Heart left ventricle (tissue), 16 donors: ENCODE results near the gene TNFRSF13B. TPM values are rescaled to one million over a fixed set of nuclear protein-coding genes. Genes with fewer than 3 reads are reported as not detected.

Experiments used
- ATAC-seq, 4 donors: fragments of 200-7000 bp; cut with Tn5 transposase; one replicate each; pipeline ENCODE4 v1.9.1; 2020 to 2022; ENCODE audit warnings: moderate library complexity in 4 of 4, mild to moderate bottlenecking in 3 of 4, moderate number of reproducible peaks in 1 of 4
- DNase-seq, 5 donors: peaks; one replicate each; pipeline ENCODE4 v3.0.0-alpha.2; 2020
- H3K27ac ChIP-seq, 12 donors: fragments of 200-600 bp; sonication (generic) in 4 of 12; one replicate each; pipeline versions ENCODE4 v1.5.0 to v1.8.0; 2016 to 2022; ENCODE audit warnings: mild to moderate bottlenecking in 2 of 12
- H3K27me3 ChIP-seq, 9 donors: fragments of 200-600 bp; sonication (generic) in 2 of 9; one replicate each; pipeline versions ENCODE4 v1.5.1 to v1.8.0; 2016 to 2022; ENCODE audit warnings: mild to moderate bottlenecking in 3 of 9
- H3K36me3 ChIP-seq, 9 donors: fragments of 200-600 bp; sonication (generic) in 2 of 9; one replicate each; pipeline versions ENCODE4 v1.5.0 to v1.8.0; 2018 to 2022; ENCODE audit warnings: mild to moderate bottlenecking in 2 of 9
- H3K4me1 ChIP-seq, 12 donors: fragments of 200-600 bp; sonication (generic) in 4 of 12; one replicate each; pipeline versions ENCODE4 v1.5.0 to v1.8.0; 2016 to 2022; ENCODE audit warnings: mild to moderate bottlenecking in 3 of 12
- H3K4me3 ChIP-seq, 12 donors: fragments of 200-600 bp; sonication (generic) in 4 of 12; one replicate each; pipeline versions ENCODE4 v1.5.0 to v1.8.0; 2017 to 2022; ENCODE audit warnings: mild to moderate bottlenecking in 9 of 12, moderate library complexity in 4 of 12
- H3K9me3 ChIP-seq, 12 donors: fragments of 200-600 bp; sonication (generic) in 4 of 12; one replicate each; pipeline versions ENCODE4 v1.5.0 to v1.8.0; 2016 to 2022; ENCODE audit warnings: mild to moderate bottlenecking in 1 of 12
- CTCF ChIP-seq, 12 donors: fragments of 200-600 bp; sonication (generic) in 4 of 12; IDR thresholded peaks; one replicate each; pipeline versions ENCODE4 v1.5.0 to v1.8.0; 2018 to 2022; ENCODE audit warnings: antibody characterized with exemption in 12 of 12, mild to moderate bottlenecking in 5 of 12
- POLR2A ChIP-seq, 2 donors: fragments of 450-650 bp; IDR thresholded peaks; one replicate each; pipeline ENCODE4 v1.6.1; 2017; ENCODE audit warnings: antibody characterized with exemption in 2 of 2, mild to moderate bottlenecking in 2 of 2, moderate library complexity in 2 of 2
- WGBS, 4 donors: extraction: QIAGEN DNeasy Blood & Tissue Kit in 2 of 4; methylation state at CpG; one replicate each; pipeline versions ENCODE4 v1.1.5 to v1.1.7; 2013 to 2018; 5-methylcytosine and 5-hydroxymethylcytosine counted together
- intact Hi-C, 10 donors: fragments of 100-400 bp; cut with DNase I; formaldehyde crosslinking; loops; one replicate each; pipeline versions ENCODE4 v1.11.1 to v1.14.2; 2022
- polyA plus RNA-seq, 2 donors: library from polyadenylated mRNA; stranded (reverse); fragments of 200-250 nt; gene quantifications; one replicate each; pipeline ENCODE4 v1.2.3, GENCODE V29; 2013
- total RNA-seq, 9 donors: library from RNA; depleted of rRNA in 2 of 9; stranded (reverse); fragments of >200 nt in 2 of 9; fragmentation: NEBNext Ultra II Directional in 3 of 9; extraction: Animal tissue kit (Norgen Biotek cat#: 25700) in 3 of 9; gene quantifications; one replicate each; pipeline versions ENCODE4 v1.1.0 to v1.2.4, GENCODE V29; 2016 to 2023
- donor health status: ischemic (EF 13 %, LVEDD 7.1; RV severe dilation, severe dysfunction).
- donor health status: healthy with polysubstance abuse.
- donor health status: DM: no; HTN: yes; CAD: no.
- donor health status: DM: no; HTN: no; CAD: no.
- donor health status: ischemic (EF 25% LVEDD 6.9; RV normal size, moderate dysfunction).
- donor health status: ischemic (EF 25% LVEDD 5.7; RV mildly dilated, moderate dysfunction).
- donor health status: healthy.
- donor health status: DM: yes; HTN: yes; CAD: no.
- donor health status: ischemic (EF 35%, LVEDD 5.7; RV mildly dilated, moderate dysfunction).
- donor health status: nonischemic (EF 11% LVEDD 7.7; RV severe dilation, severe dysfunction).
- donor health status: DM: yes; HTN: yes; CAD: no.
- donor health status: PGD.
- donor health status: ischemic (EF 29% LVEDD 5.4; RV normal size, mild dysfunction).
- donor health status: nonischemic (EF 23%, LVEDD 6.1; RV moderate dilation, normal function).

TNFRSF13B gene
- total and polyA plus RNA-seq, 11 donors, result not detected

- peak in 1 of 4 donors; percentile 20 for ATAC-seq
- TF ChIP-seq POLR2A (IDR thresholded peaks at IDR 0.05) (no peak), CTCF (IDR thresholded peaks at IDR 0.05) (no peak)
- H3K9me3 ChIP-seq, result peaks cover 0 to 10% (median 5%) of the 10 kb centered on the region in 12 donors
- no peak overlapping the region for H3K27ac ChIP-seq
- H3K4me3 ChIP-seq, result no peak overlapping the region
- DNase-seq, result no peak
- H3K27me3 ChIP-seq, result peaks cover 0 to 4% (median 0%) of the 10 kb centered on the region in 9 donors
- intact Hi-C loops, result no loop called here
- 76 to 83% (median 77%) methylated on average over 15 to 16 of the region's 16 CpGs for WGBS, 4 donors
- H3K4me1 ChIP-seq, result no peaks in the 10 kb centered on the region
- no peaks in the 10 kb centered on the region for H3K36me3 ChIP-seq
Measured at GRCh38 chr17:16943541-16944333, 28.2 kb downstream of the TNFRSF13B start.

- no peak for ATAC-seq
- no peak overlapping the region for H3K27ac ChIP-seq
- H3K4me3 ChIP-seq, result no peak overlapping the region
- no peak for TF ChIP-seq POLR2A (IDR thresholded peaks at IDR 0.05)
- no peak for TF ChIP-seq CTCF (IDR thresholded peaks at IDR 0.05)
- 82 to 90% (median 87%) methylated on average over 3 of the region's 3 CpGs for WGBS, 4 donors
- intact Hi-C loops, result no loop called here
- H3K4me1 ChIP-seq, result no peaks in the 10 kb centered on the region
- H3K36me3 ChIP-seq, result no peaks in the 10 kb centered on the region
- peaks cover 0 to 4% (median 0%) of the 10 kb centered on the region in 9 donors for H3K27me3 ChIP-seq
- DNase-seq, result no peak
- H3K9me3 ChIP-seq, result peaks cover 0 to 3% (median 0%) of the 10 kb centered on the region in 12 donors
Measured at GRCh38 chr17:16943032-16943352, 28.9 kb downstream of the TNFRSF13B start.

GRCh38 chr17:16942141-16943031, 29.5 kb downstream of the TNFRSF13B start:
- ATAC-seq, result no peak
- H3K27me3 ChIP-seq, result peaks cover 0 to 4% (median 0%) of the 10 kb centered on the region in 9 donors
- H3K4me3 ChIP-seq, result no peak overlapping the region
- H3K9me3 ChIP-seq, result no peaks in the 10 kb centered on the region
- no peak for TF ChIP-seq POLR2A (IDR thresholded peaks at IDR 0.05)
- TF ChIP-seq CTCF (IDR thresholded peaks at IDR 0.05), result no peak
- H3K36me3 ChIP-seq, result no peaks in the 10 kb centered on the region
- 93 to 95% (median 94%) methylated on average over 20 to 21 of the region's 21 CpGs for WGBS, 4 donors
- no peak overlapping the region for H3K27ac ChIP-seq
- DNase-seq, result no peak
- H3K4me1 ChIP-seq, result no peaks in the 10 kb centered on the region
- intact Hi-C loops, result no loop called here
